Activated CD8-positive, alpha-beta memory T cell treated with anti-CD3 and anti-CD28 coated beads, Interleukin-2, amount 10 ng/mL, durations not matched to agents 7 days and 5 days (primary cell): ENCODE measurements around the gene PBX3. TPM values are rescaled to one million over a fixed set of nuclear protein-coding genes. Genes with fewer than 3 reads are reported as not detected.

Source experiments
- ATAC-seq: fragments of 150-1000 bp; cut with Tn5 transposase; one replicate; pipeline ENCODE4 v1.10.0; 2021; ENCODE audit warnings: moderate library complexity
- CTCF ChIA-PET: fragments of 350-600 bp; sonication (Branson Sonifier 250); formaldehyde crosslinking; loops from one replicate; lab custom pipeline; 2021; ENCODE audit warnings: antibody characterized with exemption; lab: Charles Lee
- DNase-seq: peaks from one replicate; pipeline ENCODE4 v3.0.0-alpha.2; 2020
- H3K27ac Mint-ChIP-seq: one replicate; pipeline ENCODE4 v1.8.0; 2021; ENCODE audit warnings: mild to moderate bottlenecking, mixed read lengths
- H3K27me3 Mint-ChIP-seq: one replicate; pipeline ENCODE4 v1.8.0; 2021; ENCODE audit warnings: mixed read lengths
- H3K36me3 Mint-ChIP-seq: one replicate; pipeline ENCODE4 v1.8.0; 2021; ENCODE audit warnings: mild to moderate bottlenecking, mixed read lengths
- H3K4me1 Mint-ChIP-seq: one replicate; pipeline ENCODE4 v1.8.0; 2021; ENCODE audit warnings: mixed read lengths
- H3K4me3 Mint-ChIP-seq: one replicate; pipeline ENCODE4 v1.8.0; 2021; ENCODE audit warnings: mild to moderate bottlenecking, moderate library complexity, mixed read lengths
- H3K9me3 Mint-ChIP-seq: one replicate; pipeline ENCODE4 v1.8.0; 2022; ENCODE audit warnings: low read depth, mixed read lengths
- total RNA-seq, 2 experiments: library from RNA; stranded (reverse); gene quantifications; one replicate each; pipeline ENCODE4 v1.2.3, GENCODE V29; 2021

PBX3 gene
- total RNA-seq, 2 experiments from 2014 or later, result 20.2 to 20.7 TPM

DNA sequence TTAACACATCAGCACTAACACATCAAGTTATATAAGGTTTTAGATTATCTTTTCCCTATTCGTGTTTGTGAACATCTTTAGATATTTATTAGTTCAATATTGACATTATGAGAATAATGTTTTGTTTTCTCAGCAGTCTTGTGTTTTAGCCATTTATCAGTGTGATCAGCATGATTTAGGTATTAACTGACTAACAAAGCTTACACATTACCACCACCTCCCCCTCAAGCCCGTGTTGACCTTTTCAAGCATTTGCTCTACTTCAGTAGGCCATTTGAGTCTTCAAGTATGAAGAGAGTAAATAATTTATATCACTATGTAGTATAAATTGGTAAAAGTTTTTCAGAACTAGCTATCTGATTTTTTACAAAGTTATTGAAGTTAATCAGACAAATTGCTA lies 6.9 kb downstream of the PBX3 start:
- peaks cover 13% of the 10 kb centered on the region for H3K4me1 Mint-ChIP-seq
- H3K36me3 Mint-ChIP-seq, result peaks cover 14% of the 10 kb centered on the region
- H3K27ac Mint-ChIP-seq, result no peak overlapping the region
- no peaks in the 10 kb centered on the region for H3K27me3 Mint-ChIP-seq
- CTCF ChIA-PET, result no interaction called here
- no peak for ATAC-seq
- no peak overlapping the region for H3K4me3 Mint-ChIP-seq
- no peaks in the 10 kb centered on the region for H3K9me3 Mint-ChIP-seq
- DNase-seq, result no peak

- Mint-ChIP-seq H3K27ac (no peak overlapping the region), H3K4me1 (peaks cover 12% of the 10 kb centered on the region), H3K4me3 (no peak overlapping the region), H3K27me3 (no peaks in the 10 kb centered on the region), H3K9me3 (no peaks in the 10 kb centered on the region), H3K36me3 (peaks cover 9% of the 10 kb centered on the region)
- DNase-seq, result no peak
- CTCF ChIA-PET, result no interaction called here
- ATAC-seq, result no peak
These were observed 8.2 kb downstream of the PBX3 start for GRCh38 chr9:125755340-125755739.

- Mint-ChIP-seq H3K36me3 (peaks cover 6% of the 10 kb centered on the region), H3K9me3 (no peaks in the 10 kb centered on the region), H3K27me3 (no peaks in the 10 kb centered on the region), H3K4me3 (no peak overlapping the region), H3K4me1 (peaks cover 8% of the 10 kb centered on the region), H3K27ac (no peak overlapping the region)
- ATAC-seq (no peak), DNase-seq (no peak)
- CTCF ChIA-PET, result interaction anchor here (0.9 kb wide), 1 partner anchor 349 kb away, joined by 3 read pairs; no protein-coding TSS in a partner anchor
These were observed 9.3 kb downstream of the PBX3 start for GRCh38 chr9:125756518-125756917.

DNA sequence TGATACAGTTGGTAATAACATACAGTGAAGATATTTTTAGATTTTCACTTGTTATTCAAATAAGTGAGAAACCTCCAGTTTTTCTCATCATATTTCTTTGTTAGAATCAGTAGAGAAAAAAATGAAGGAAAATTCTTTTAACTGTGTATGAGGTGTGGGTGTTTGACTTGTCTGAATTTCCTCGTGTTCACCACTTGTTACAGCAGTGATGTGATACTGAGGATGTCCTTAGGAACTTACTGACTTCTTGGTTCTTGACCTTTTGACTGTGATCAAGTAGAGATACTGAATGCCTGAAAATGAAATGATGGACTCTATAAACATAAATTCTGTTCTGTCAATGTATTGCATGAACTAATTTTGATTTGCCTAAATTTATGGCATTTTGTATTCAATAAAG lies 10.7 kb downstream of the PBX3 start:
- peaks cover 8% of the 10 kb centered on the region for H3K4me1 Mint-ChIP-seq
- no peak for ATAC-seq
- peaks cover 3% of the 10 kb centered on the region for H3K36me3 Mint-ChIP-seq
- H3K27ac Mint-ChIP-seq, result no peak overlapping the region
- H3K4me3 Mint-ChIP-seq, result no peak overlapping the region
- CTCF ChIA-PET, result no interaction called here
- H3K27me3 Mint-ChIP-seq, result no peaks in the 10 kb centered on the region
- DNase-seq, result no peak
- no peaks in the 10 kb centered on the region for H3K9me3 Mint-ChIP-seq

GRCh38 chr9:125758986-125759763 lies 12.0 kb downstream of the PBX3 start:
- CTCF ChIA-PET, result interaction anchor here (1.4 kb wide), 1 partner anchor 14 kb away, joined by 4 read pairs; no protein-coding TSS in a partner anchor
- no peak for DNase-seq
- no peaks in the 10 kb centered on the region for H3K27me3 Mint-ChIP-seq
- peaks cover 8% of the 10 kb centered on the region for H3K4me1 Mint-ChIP-seq
- ATAC-seq, result no peak
- H3K9me3 Mint-ChIP-seq, result no peaks in the 10 kb centered on the region
- H3K36me3 Mint-ChIP-seq, result no peaks in the 10 kb centered on the region
- H3K27ac Mint-ChIP-seq, result no peak overlapping the region
- no peak overlapping the region for H3K4me3 Mint-ChIP-seq

DNA sequence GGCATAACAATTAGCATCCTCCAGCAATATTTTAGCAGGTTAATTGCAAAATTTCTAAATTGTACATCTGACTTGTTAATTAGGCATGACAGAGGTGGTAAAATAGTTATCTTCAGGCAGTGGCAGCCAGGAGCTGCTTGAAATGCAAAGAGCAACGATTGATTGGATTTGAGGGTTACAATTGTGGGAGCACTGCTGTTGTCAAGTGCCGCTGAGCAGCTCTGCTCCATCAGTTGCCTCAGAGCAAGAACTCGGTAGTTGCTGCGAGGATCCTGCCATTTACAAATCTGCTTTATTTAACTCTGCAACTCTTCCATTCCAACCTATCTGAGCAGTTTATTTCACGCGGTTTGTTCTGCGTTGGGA lies 12.6 kb downstream of the PBX3 start:
- Mint-ChIP-seq H3K27me3 (no peaks in the 10 kb centered on the region), H3K4me1 (peaks cover 8% of the 10 kb centered on the region), H3K9me3 (no peaks in the 10 kb centered on the region), H3K36me3 (no peaks in the 10 kb centered on the region), H3K4me3 (no peak overlapping the region), H3K27ac (no peak overlapping the region)
- DNase-seq (no peak), ATAC-seq (no peak)
- CTCF ChIA-PET, result interaction anchor here (1.4 kb wide), 1 partner anchor 14 kb away, joined by 4 read pairs; no protein-coding TSS in a partner anchor

GRCh38 chr9:125760537-125760936 lies 13.4 kb downstream of the PBX3 start:
- H3K27ac Mint-ChIP-seq, result no peak overlapping the region
- peaks cover 7% of the 10 kb centered on the region for H3K4me1 Mint-ChIP-seq
- no peak overlapping the region for H3K4me3 Mint-ChIP-seq
- DNase-seq, result no peak
- no peaks in the 10 kb centered on the region for H3K9me3 Mint-ChIP-seq
- no peaks in the 10 kb centered on the region for H3K36me3 Mint-ChIP-seq
- H3K27me3 Mint-ChIP-seq, result no peaks in the 10 kb centered on the region
- ATAC-seq, result no peak
- CTCF ChIA-PET, result no interaction called here

GRCh38 chr9:125761676-125762450 lies 14.7 kb downstream of the PBX3 start:
- CTCF ChIA-PET, result no interaction called here
- no peak for ATAC-seq
- Mint-ChIP-seq H3K36me3 (no peaks in the 10 kb centered on the region), H3K27me3 (no peaks in the 10 kb centered on the region), H3K9me3 (no peaks in the 10 kb centered on the region), H3K4me3 (no peak overlapping the region), H3K4me1 (peaks cover 7% of the 10 kb centered on the region), H3K27ac (no peak overlapping the region)
- no peak for DNase-seq

- CTCF ChIA-PET, result interaction anchor here (1.1 kb wide), 1 partner anchor 18 kb away, joined by 3 read pairs; no protein-coding TSS in a partner anchor
- ATAC-seq, result no peak
These were observed 16.2 kb downstream of the PBX3 start for GRCh38 chr9:125763394-125763801.

GRCh38 chr9:125764198-125764597 lies 17.0 kb downstream of the PBX3 start:
- Mint-ChIP-seq H3K27ac (no peak overlapping the region), H3K27me3 (no peaks in the 10 kb centered on the region), H3K4me3 (no peak overlapping the region), H3K4me1 (peaks cover 13% of the 10 kb centered on the region), H3K36me3 (no peaks in the 10 kb centered on the region), H3K9me3 (no peaks in the 10 kb centered on the region)
- DNase-seq, result no peak
- ATAC-seq, result no peak
- CTCF ChIA-PET, result interaction anchor here (1.1 kb wide), 1 partner anchor 19 kb away, joined by 3 read pairs; no protein-coding TSS in a partner anchor

More at GRCh38 chr9:125763394-125763801, 16.2 kb downstream of the PBX3 start:
- Mint-ChIP-seq H3K27me3 (no peaks in the 10 kb centered on the region), H3K4me3 (no peak overlapping the region), H3K27ac (no peak overlapping the region), H3K36me3 (no peaks in the 10 kb centered on the region), H3K4me1 (peaks cover 17% of the 10 kb centered on the region), H3K9me3 (no peaks in the 10 kb centered on the region)
- no peak for DNase-seq

DNA sequence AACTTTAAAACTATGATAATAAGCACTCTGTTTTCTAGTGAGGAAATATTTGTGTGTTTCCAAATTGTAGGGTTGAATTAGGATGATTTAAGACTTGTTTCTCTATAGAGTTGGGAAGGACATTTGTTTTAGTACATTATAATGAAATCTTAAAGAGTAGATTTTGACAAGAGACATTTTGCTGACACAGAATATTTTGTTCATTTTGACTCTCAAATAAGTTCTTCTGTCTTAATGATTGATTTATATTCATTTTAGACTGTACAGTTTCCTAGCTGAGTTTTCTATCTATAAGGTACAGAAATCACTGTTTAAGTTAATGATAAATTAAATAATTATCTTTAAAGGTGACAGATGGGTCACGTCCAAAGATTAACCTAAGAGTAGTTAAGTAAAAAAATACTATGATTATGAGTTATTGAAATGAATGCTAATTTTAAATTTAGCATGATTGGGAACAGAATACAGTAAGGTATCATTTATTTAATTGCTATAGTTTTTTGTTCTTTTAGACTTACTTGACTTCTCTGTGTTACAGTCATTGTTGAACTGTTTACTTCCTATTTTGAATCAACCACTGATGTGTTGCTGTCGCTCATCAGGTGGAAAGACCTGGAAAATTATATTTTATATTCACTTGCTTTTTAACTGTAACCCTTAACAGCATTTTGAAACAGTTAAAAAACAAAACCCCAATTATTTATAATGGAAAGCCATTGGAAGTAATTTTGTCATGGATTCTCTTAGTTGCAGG lies 19.5 kb downstream of the PBX3 start:
- Mint-ChIP-seq H3K9me3 (no peaks in the 10 kb centered on the region), H3K27me3 (no peaks in the 10 kb centered on the region), H3K27ac (no peak overlapping the region), H3K36me3 (no peaks in the 10 kb centered on the region), H3K4me1 (peaks cover 10% of the 10 kb centered on the region), H3K4me3 (no peak overlapping the region)
- CTCF ChIA-PET, result no interaction called here
- DNase-seq (no peak), ATAC-seq (no peak)

- DNase-seq (no peak), ATAC-seq (no peak)
- H3K27ac Mint-ChIP-seq, result no peak overlapping the region
- no peaks in the 10 kb centered on the region for H3K36me3 Mint-ChIP-seq
- H3K27me3 Mint-ChIP-seq, result no peaks in the 10 kb centered on the region
- no peaks in the 10 kb centered on the region for H3K9me3 Mint-ChIP-seq
- peaks cover 10% of the 10 kb centered on the region for H3K4me1 Mint-ChIP-seq
- H3K4me3 Mint-ChIP-seq, result no peak overlapping the region
- CTCF ChIA-PET, result no interaction called here
These were observed 20.2 kb downstream of the PBX3 start for GRCh38 chr9:125767349-125767748.

- Mint-ChIP-seq H3K36me3 (no peaks in the 10 kb centered on the region), H3K9me3 (no peaks in the 10 kb centered on the region), H3K4me1 (peaks cover 10% of the 10 kb centered on the region), H3K27ac (no peak overlapping the region), H3K4me3 (no peak overlapping the region), H3K27me3 (no peaks in the 10 kb centered on the region)
- ATAC-seq, result no peak
- no peak for DNase-seq
- CTCF ChIA-PET, result no interaction called here
These were observed 21.6 kb downstream of the PBX3 start for GRCh38 chr9:125768803-125769202.
